ENCODE data around the gene CCDC85B. TPM values are rescaled to one million over a fixed set of nuclear protein-coding genes. Genes with fewer than 3 reads are reported as not detected.

CCDC85B gene
- total RNA-seq, 4 donors from 2014 or later, result 16.0 to 34.3 (median 28.0) TPM

DNA sequence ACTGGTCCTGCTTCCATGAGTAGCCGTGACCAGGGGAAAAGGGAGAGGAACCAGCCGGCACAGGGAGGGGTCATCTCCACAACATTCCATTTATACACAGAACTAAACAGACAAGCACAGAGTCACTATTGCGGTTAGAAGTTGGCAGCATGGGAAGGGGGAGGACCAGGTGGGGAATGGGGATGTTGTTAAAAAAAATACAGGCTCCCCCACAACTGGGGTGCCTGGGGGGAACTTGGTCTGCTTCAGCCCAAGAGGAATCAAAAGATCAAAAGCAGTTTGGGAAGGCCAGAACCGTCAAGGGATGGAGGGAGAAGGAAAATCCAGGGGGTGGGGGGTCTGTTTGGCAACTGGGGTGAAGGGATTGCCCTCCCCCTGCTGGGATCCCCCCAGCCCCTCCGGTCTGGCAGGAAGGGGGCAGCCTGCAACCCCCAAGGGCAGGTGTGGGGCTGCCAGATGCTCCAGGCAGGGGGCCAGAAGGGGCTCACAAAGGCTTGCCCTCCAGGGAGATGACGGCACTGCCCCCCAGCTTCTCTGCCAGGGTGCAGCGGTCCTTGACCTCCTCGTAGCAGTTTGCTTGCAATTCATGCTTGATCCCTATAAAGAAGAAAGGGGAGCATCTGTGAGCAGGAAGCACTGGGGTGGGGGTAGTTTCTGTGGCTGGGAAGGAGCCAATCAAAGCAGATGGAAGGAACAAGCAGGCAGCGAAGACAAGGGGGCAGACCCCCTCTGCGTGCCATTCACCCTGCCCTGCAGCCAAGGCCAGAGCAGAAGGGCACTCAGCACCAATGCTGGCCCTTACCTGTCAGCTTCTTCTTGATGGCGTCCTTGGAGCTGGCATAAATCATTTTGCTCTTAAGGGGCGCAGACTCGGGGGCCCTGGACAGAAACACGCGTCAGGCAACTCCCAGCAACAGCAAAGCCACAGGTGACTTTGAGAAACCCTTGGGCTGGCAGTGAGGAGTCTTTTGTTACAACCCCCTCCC is 35.3 kb upstream of the CCDC85B start:
- Histone ChIP-seq H3K27ac (no peak overlapping the region), H3K9me3 (no peaks in the 10 kb centered on the region), H3K36me3 (peaks cover 37 to 61% (median 40%) of the 10 kb centered on the region in 3 donors), H3K4me1 (peaks cover 16 to 59% (median 18%) of the 10 kb centered on the region in 3 donors), H3K27me3 (no peaks in the 10 kb centered on the region), H3K4me3 (no peak overlapping the region)
- intact Hi-C loops (cut with DNase I), result no loop called here
- TF ChIP-seq POLR2A (IDR thresholded peaks at IDR 0.05) (no peak), CTCF (IDR thresholded peaks at IDR 0.05) (no peak)
- no peak for DNase-seq
- WGBS, 2 donors, result 74 to 83% methylated on average over 9 to 11 of the region's 15 CpGs

- 79 to 87% methylated on average over 15 of the region's 15 CpGs for WGBS, 2 donors
- Histone ChIP-seq H3K36me3 (peaks cover 37 to 55% (median 40%) of the 10 kb centered on the region in 3 donors), H3K27me3 (no peaks in the 10 kb centered on the region), H3K4me3 (peak overlapping the region in 3 of 4 donors; percentile 83 to 94 (median 84)), H3K9me3 (no peaks in the 10 kb centered on the region), H3K27ac (peak overlapping the region in 2 of 4 donors; percentile 96 to 97), H3K4me1 (peaks cover 16 to 62% (median 18%) of the 10 kb centered on the region in 3 donors)
- DNase-seq, result no peak
- TF ChIP-seq CTCF (IDR thresholded peaks at IDR 0.05), result no peak
- TF ChIP-seq POLR2A (IDR thresholded peaks at IDR 0.05), result no peak
- intact Hi-C loops (cut with DNase I), result no loop called here
Observed at GRCh38 chr11:65855927-65856363, 34.5 kb upstream of the CCDC85B start.

DNA sequence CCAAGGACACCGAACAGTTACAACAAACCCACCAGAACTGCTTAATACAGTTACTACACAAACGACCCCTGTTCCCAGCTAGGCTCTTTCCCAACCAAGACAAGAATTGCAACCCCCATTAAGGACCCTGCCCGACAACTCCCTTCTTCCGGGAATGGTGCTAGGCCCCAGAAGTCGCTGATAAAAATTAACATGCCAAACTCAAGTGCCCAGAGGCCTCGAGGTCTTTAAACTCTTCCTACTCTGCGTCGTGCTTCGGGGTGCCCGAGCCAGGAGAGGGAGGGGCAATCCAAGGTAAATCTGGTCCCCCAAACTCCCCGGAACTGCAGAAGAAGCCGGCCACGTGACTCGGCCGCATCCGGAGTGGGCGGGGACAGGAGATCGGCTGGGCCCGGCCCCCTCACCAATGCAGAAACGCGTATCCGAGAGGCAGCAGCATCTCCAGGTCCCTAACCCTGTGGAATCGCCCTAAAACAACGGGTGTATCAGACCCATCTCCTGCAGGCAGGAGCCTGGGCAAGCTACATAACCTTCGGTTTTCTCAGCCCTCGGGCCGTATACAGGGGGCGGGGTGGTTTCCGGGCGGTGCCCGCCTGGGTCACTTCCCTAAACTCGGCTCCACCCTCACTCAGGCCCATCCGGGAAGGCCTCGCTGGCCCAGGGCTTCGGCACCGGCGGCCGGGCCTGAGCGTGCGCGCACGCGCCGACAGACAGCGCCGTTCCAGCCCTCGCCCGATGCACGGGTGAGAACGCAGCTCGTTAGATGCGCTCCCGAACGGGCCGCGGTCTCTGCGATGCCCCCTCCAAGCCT is 33.6 kb upstream of the CCDC85B start:
- peak overlapping the region; percentile 83 to 94 (median 86) for H3K4me3 ChIP-seq
- H3K9me3 ChIP-seq, result no peaks in the 10 kb centered on the region
- WGBS, 2 donors, result 4 to 5% methylated on average over 8 to 18 of the region's 57 CpGs
- H3K4me1 ChIP-seq, result peaks cover 26 to 71% (median 27%) of the 10 kb centered on the region in 3 donors
- peaks cover 31 to 50% (median 42%) of the 10 kb centered on the region in 3 donors for H3K36me3 ChIP-seq
- intact Hi-C loops (cut with DNase I), result no loop called here
- peak; percentile 46 for DNase-seq
- H3K27me3 ChIP-seq, result no peaks in the 10 kb centered on the region
- TF ChIP-seq POLR2A (IDR thresholded peaks at IDR 0.05), result peak in 2 of 4 donors; percentile 39 to 76
- TF ChIP-seq CTCF (IDR thresholded peaks at IDR 0.05), result peak in 1 of 6 experiments; percentile 2
- peak overlapping the region; percentile 96 to 98 (median 97) for H3K27ac ChIP-seq

DNA sequence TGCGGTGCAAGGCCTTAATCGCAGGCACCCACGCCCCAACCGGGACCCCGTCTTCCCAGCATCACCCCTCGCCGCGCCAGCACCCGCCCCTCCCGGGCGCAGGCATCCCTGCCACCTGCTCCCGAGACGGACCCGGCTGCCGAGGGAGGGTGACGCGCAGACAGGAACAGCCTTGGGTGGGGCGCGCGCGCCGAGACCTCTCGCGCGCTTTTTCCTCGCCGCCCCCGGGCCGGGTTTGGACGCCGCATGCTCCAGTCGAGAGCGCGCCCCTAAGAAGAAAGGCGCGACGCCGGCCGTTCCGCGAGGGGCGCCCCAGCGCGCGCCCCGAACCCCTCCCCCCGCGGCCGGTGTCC is 33.0 kb upstream of the CCDC85B start:
- Histone ChIP-seq H3K36me3 (peaks cover 31 to 50% (median 43%) of the 10 kb centered on the region in 3 donors), H3K9me3 (no peaks in the 10 kb centered on the region), H3K4me3 (peak overlapping the region; percentile 83 to 94 (median 86)), H3K27me3 (no peaks in the 10 kb centered on the region), H3K27ac (peak overlapping the region; percentile 96 to 98 (median 97)), H3K4me1 (peaks cover 27 to 77% (median 33%) of the 10 kb centered on the region in 3 donors)
- WGBS, 2 donors, result 0% methylated on average over 2 of the region's 49 CpGs; no CpG with 5 or more reads in 1 of the 2 donors
- intact Hi-C loops (cut with DNase I), result no loop called here
- TF ChIP-seq POLR2A (IDR thresholded peaks at IDR 0.05) (no peak), CTCF (IDR thresholded peaks at IDR 0.05) (no peak)
- DNase-seq, result no peak

Data from esophagus squamous epithelium (tissue), 5 donors.